GM12878 (cell line): Measurements from ENCODE around the gene MAP7. TPM values are rescaled to one million over a fixed set of nuclear protein-coding genes. Genes with fewer than 3 reads are reported as not detected.

Experiments
- ASH2L ChIP-seq: fragments of 300-600, 200-600 bp; sonication (generic); IDR thresholded peaks from 2 replicates; pipeline ENCODE4 v1.6.1; 2017; ENCODE audit warnings: low read depth, mild to moderate bottlenecking, borderline replicate concordance
- KAT2A ChIP-seq: conservative IDR thresholded peaks from 2 replicates; pipeline ENCODE4 v1.6.1; 2011; ENCODE audit warnings: low read depth, low read length; ENCODE audit not compliant: control insufficient read depth
- NRF1 ChIP-seq: conservative IDR thresholded peaks from 2 replicates; pipeline ENCODE4 v1.6.1; 2011; ENCODE audit warnings: mild to moderate bottlenecking, low read depth, low read length, improper control_type of control experiment
- PKNOX1 ChIP-seq: fragments of 450-650 bp; IDR thresholded peaks from 2 replicates; pipeline ENCODE4 v1.6.1; 2016; ENCODE audit warnings: mild to moderate bottlenecking
- RUNX3 ChIP-seq: IDR thresholded peaks from 2 replicates; pipeline ENCODE4 v1.6.1; 2012; ENCODE audit warnings: low read length, inconsistent platforms
- SMARCA5 ChIP-seq: fragments of 450-650 bp; IDR thresholded peaks from 2 replicates; pipeline ENCODE4 v1.6.1; 2017; ENCODE audit warnings: mild to moderate bottlenecking
- ZNF207 ChIP-seq: fragments of 450-650 bp; IDR thresholded peaks from 2 replicates; pipeline ENCODE4 v1.6.1; 2014; ENCODE audit warnings: antibody characterized with exemption, mild to moderate bottlenecking, borderline replicate concordance
- ZNF384 ChIP-seq: IDR thresholded peaks from 2 replicates; pipeline ENCODE4 v1.6.1; 2012; ENCODE audit warnings: low read depth, mild to moderate bottlenecking, low read length, improper control_type of control experiment, borderline replicate concordance
- polyA plus RNA-seq, 11 experiments: library from polyadenylated mRNA; depleted of rRNA in 4 of 11; unstranded in 6 of 11; stranded (reverse) in 5 of 11; fragments of >200 nt; fragmentation: Nextera tagmentation in 4 of 11; fragmentation: Illumina TruSeq in 1 of 11; extraction: Ambion mirVana in 4 of 11; extraction: Trizol in 1 of 11; gene quantifications; 1 replicate in 1 of 11; 2 replicates in 10 of 11; pipeline versions ENCODE4 v1.2.1 to v1.2.3, GENCODE V29; 2011 to 2016; ENCODE audit warnings: inconsistent platforms in 2 of 11, missing spikeins in 2 of 11, low read depth in 1 of 11
- total RNA-seq, 4 experiments: library from RNA; depleted of rRNA in 3 of 4; stranded (reverse); fragments of >200 nt in 3 of 4; fragmentation: Illumina TruSeq in 1 of 4; extraction: Trizol in 1 of 4; gene quantifications; 2 replicates each; pipeline versions ENCODE4 v1.2.1 to v1.2.3, GENCODE V29; 2013 to 2021
- TF ChIP-seq, protein P1 (sequence below): fragments of 150-350 bp; IDR thresholded peaks from 2 replicates; pipeline ENCODE4 v1.6.1; 2014; ENCODE audit warnings: mild to moderate bottlenecking, low read depth, low read length
- TF ChIP-seq, protein P2 (sequence below): fragments of 450-650 bp; IDR thresholded peaks from 2 replicates; pipeline ENCODE4 v1.6.1; 2017; ENCODE audit warnings: low read depth, mild to moderate bottlenecking, moderate library complexity

Gene MAP7
- total and polyA plus RNA-seq, 10 of the 15 experiments (the other 5 are each of a cell fraction or from before 2014, with no cell fraction given) = 0.04 to 0.17 (median 0.08) TPM; not detected in 2

GRCh38 chr6:136408204-136408603, 142.0 kb downstream of the MAP7 start (continued):
- TF ChIP-seq, protein P1, sequence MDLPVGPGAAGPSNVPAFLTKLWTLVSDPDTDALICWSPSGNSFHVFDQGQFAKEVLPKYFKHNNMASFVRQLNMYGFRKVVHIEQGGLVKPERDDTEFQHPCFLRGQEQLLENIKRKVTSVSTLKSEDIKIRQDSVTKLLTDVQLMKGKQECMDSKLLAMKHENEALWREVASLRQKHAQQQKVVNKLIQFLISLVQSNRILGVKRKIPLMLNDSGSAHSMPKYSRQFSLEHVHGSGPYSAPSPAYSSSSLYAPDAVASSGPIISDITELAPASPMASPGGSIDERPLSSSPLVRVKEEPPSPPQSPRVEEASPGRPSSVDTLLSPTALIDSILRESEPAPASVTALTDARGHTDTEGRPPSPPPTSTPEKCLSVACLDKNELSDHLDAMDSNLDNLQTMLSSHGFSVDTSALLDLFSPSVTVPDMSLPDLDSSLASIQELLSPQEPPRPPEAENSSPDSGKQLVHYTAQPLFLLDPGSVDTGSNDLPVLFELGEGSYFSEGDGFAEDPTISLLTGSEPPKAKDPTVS = no peak
- TF ChIP-seq ASH2L (no peak), ZNF207 (no peak), KAT2A (no peak), RUNX3 (no peak), NRF1 (no peak), SMARCA5 (no peak), PKNOX1 (no peak), ZNF384 (no peak)
- TF ChIP-seq, protein P2, sequence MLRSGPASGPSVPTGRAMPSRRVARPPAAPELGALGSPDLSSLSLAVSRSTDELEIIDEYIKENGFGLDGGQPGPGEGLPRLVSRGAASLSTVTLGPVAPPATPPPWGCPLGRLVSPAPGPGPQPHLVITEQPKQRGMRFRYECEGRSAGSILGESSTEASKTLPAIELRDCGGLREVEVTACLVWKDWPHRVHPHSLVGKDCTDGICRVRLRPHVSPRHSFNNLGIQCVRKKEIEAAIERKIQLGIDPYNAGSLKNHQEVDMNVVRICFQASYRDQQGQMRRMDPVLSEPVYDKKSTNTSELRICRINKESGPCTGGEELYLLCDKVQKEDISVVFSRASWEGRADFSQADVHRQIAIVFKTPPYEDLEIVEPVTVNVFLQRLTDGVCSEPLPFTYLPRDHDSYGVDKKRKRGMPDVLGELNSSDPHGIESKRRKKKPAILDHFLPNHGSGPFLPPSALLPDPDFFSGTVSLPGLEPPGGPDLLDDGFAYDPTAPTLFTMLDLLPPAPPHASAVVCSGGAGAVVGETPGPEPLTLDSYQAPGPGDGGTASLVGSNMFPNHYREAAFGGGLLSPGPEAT = no peak
- TF ChIP-seq, all 136 proteins: peak for 0
